AG08396 (cell line): ENCODE measurements around the gene KRT6A.

ENCODE experiments used
- DNase-seq: peaks from one replicate; pipeline ENCODE4 v3.0.0; 2012; ENCODE audit warnings: low spot score, mixed read lengths

KRT6A gene

GRCh38 chr12:52493172-52493571 lies at the start of gene KRT6A:
Gene KRT6A (minus strand): TSS chr12:52493257. CDS start chr12:52493188, 69 bp downstream.
- DNase-seq: no peak

- DNase-seq: no peak
These were observed 49.1 kb upstream of the KRT6A start for GRCh38 chr12:52542157-52542556.

- DNase-seq: no peak
These were observed 48.7 kb upstream of the KRT6A start for GRCh38 chr12:52541709-52542108.

- DNase-seq: no peak
These were observed 47.5 kb upstream of the KRT6A start for GRCh38 chr12:52540531-52540930.

GRCh38 chr12:52539821-52540173 lies 46.7 kb upstream of the KRT6A start:
- DNase-seq: no peak

GRCh38 chr12:52539083-52539820 lies 46.2 kb upstream of the KRT6A start:
- DNase-seq: no peak

GRCh38 chr12:52537101-52537500 lies 44.0 kb upstream of the KRT6A start:
- DNase-seq: no peak

- DNase-seq: no peak
These were observed 42.5 kb upstream of the KRT6A start for GRCh38 chr12:52535574-52535973.

- DNase-seq: no peak
These were observed 41.4 kb upstream of the KRT6A start for GRCh38 chr12:52534482-52534881.

GRCh38 chr12:52533686-52534470 lies 40.8 kb upstream of the KRT6A start:
- DNase-seq: no peak

- no peak for DNase-seq
These were observed 39.6 kb upstream of the KRT6A start for GRCh38 chr12:52532636-52533035.

GRCh38 chr12:52531566-52532300 lies 38.7 kb upstream of the KRT6A start:
- DNase-seq: no peak

- no peak for DNase-seq
These were observed 37.8 kb upstream of the KRT6A start for GRCh38 chr12:52530905-52531304.

- DNase-seq: no peak
These were observed 37.3 kb upstream of the KRT6A start for GRCh38 chr12:52530366-52530765.

- no peak for DNase-seq
These were observed 36.8 kb upstream of the KRT6A start for GRCh38 chr12:52529846-52530245.

GRCh38 chr12:52529417-52529816 lies 36.4 kb upstream of the KRT6A start:
- DNase-seq: no peak

GRCh38 chr12:52528641-52529143 lies 35.6 kb upstream of the KRT6A start:
- DNase-seq: no peak

GRCh38 chr12:52527121-52527800 lies 34.2 kb upstream of the KRT6A start:
- no peak for DNase-seq

- no peak for DNase-seq
These were observed 33.5 kb upstream of the KRT6A start for GRCh38 chr12:52526511-52526951.

GRCh38 chr12:52525661-52526499 lies 32.8 kb upstream of the KRT6A start:
- DNase-seq: no peak
